NCI-H2107 (cell line): ENCODE results near the gene TTC27.
"Not testable (repeated sequence)": the region's sequence is repeated elsewhere in the genome, so short reads cannot be mapped to it uniquely, and the experiment has no call there.

ENCODE experiments used
- DNase-seq: peaks from one replicate; lab custom pipeline; 2025; lab: John Stamatoyannopoulos, UW

Gene TTC27

DNA sequence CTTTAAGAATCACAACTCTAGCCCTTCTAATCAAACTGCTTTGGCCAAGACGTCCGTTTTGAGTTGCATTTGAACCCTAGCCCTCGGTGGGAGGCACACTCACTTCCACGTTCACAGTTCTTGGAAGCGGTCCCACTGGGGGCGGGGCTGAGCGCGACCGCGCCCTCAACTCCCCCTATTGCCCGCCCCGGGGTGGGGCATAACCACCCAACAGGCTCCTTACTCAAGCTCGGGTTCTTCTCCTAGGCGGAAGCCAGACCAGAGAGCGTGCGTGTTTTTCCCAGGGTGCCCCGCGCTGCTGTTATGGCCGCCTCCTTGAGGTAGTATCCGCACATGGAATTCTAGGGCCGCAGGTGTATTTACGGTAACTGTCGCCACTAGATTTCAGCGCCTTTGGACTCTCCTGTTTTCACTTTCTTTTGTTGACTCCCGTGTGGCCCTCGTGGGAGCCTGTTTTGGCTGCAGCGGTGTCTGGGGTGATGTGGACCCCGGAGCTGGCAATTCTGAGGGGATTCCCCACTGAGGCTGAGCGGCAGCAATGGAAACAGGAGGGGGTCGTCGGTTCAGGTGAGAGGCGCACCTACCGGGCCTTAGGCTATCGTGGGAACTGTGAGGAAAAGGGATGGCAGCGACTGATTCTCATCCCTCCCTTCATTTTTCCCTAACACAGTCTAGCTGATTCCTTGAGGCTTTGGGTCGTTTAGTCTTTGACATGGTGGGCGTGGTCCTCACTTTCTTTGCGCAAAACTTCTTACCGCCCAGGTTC is at the start of gene TTC27:
Gene TTC27, plus strand, starts transcription at position 237 of the 766 bp plus-strand sequence. Its CDS starts 243 bp downstream, at position 480.
- peak; percentile 79 for DNase-seq

DNA sequence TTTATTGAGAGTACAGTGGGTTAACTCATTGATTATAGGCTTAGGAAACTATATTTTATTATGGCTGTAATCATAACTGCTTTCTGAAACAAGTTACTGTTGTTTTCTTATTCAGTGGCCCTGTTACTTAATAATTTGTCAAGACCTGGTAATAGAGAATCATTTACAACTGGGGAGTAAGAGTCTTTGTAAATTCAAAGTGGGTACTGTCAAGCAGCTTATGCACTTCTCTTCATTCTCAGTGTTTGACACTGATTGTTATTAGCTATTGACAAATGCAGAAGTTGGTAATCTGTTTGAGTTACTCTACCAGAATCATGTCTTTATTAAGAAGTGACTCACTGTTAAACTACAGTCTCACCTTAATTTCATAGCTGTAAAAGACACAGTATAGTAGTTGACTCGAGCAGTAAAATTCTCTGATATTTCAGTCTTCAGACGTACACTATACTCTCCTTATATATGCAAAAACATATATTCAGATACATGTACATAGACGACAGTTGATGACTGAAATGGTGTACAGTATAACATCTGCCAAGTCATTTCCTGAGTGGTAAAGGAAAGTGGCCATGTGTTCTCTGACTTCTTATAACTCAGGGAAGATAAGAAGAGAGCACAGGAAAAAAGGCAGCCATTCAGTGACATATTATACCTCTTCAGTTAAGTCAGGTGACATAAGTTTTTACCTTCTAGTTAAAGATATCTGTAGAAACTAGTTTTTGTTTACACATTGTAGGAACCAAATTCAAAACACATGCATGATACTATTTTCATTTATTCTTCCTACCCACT is 36.0 kb upstream of the TTC27 start:
- no peak for DNase-seq

DNA sequence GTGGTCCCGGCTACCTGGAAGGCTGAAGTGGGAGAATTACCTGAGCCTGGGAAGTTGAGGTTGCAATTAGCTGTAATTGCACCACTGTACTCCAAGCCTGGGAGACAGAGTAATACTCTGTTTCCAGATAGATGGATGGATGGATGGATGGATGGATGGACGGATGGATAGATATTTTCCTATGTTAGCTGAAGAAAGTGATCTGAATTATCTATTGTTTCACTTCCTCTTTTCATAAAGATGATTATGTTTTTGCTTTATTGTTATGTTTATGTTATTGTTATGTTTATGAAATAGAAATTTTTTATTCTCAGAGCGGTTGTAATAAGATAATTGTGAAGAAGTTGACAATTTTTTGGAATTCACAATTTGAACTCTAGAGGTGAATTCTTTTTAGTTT is 33.3 kb upstream of the TTC27 start:
- no peak for DNase-seq

DNA sequence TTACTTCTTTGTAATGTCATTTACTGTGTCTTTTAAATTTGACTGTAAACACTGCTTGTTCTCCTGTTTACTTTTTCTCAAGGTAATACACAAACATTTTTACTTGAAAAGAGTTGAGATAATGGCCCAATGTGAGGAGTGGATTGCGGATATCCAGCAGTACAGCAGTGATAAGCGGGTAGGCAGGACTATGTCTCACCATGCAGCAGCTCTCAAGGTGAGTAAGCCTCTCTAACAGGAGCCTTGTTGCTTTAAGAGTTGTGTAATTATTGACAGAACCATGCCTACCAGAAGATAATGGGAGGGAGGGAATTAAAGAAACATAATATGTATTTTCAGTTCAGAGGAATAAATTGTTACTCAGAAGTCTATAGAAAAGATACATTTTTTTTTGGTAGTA is 16.5 kb upstream of the TTC27 start:
- no peak for DNase-seq

DNA sequence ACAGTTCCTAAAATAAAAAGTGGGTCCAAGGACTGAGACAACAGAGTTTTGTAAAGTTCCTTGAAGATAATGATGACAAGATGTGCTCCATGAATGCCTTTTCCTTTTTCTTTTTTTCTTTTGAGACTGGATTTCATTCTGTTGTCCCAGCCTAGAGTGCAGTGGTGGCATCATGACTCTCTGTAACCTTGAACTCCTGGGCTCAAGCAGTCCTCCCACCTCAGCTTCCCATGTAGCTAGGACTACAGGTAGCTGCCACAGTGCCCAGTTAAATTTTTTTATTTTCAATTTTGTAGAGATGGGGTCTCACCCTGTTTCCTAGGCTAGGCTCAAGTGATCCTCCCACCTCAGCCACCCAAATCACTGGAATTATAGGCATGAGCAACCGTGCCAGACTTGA is 16.1 kb upstream of the TTC27 start:
- no peak for DNase-seq

DNA sequence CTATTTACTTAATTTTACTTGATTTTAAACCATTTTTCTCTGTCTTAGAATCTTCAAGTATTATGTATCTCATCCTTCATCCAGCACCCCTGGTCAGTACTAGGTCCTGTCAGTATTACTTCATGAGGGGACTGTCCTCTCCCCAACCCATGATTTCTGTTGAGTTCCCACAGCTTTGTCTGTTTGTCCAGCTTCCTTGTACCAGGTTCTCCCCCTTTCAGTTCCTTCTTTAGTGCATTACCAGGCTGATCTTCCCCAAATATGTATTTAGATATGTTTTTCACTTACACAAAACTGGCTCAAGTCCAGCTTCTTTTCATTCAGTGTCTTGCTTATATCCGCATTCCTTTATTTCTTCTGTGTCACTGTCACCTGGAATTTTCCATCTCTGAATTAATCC is 13.8 kb upstream of the TTC27 start:
- no peak for DNase-seq

DNA sequence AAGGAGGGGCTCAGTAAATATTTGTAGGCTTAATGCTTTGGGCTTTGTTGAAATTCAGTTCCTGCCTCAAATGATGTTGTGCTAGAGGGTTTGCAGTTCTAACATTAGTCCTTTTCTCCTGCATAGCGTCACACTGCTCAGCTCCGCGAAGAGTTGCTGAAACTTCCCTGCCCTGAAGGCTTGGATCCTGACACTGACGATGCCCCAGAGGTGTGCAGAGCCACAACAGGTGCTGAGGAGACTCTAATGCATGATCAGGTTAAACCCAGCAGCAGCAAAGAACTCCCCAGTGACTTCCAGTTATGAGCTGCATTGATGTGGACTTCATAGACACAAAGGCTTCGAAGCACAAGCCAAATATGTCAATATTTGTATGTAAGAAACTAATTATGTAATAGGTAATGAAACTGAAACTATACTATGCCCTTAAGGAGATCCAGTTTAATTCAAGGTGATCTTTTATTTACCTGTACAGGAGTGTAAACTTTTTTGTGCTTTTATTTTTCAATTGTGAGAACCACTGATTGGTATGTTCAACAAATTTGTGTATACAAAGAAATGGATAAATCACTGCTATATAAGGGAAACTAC is 10.2 kb upstream of the TTC27 start:
- DNase-seq = no peak

DNA sequence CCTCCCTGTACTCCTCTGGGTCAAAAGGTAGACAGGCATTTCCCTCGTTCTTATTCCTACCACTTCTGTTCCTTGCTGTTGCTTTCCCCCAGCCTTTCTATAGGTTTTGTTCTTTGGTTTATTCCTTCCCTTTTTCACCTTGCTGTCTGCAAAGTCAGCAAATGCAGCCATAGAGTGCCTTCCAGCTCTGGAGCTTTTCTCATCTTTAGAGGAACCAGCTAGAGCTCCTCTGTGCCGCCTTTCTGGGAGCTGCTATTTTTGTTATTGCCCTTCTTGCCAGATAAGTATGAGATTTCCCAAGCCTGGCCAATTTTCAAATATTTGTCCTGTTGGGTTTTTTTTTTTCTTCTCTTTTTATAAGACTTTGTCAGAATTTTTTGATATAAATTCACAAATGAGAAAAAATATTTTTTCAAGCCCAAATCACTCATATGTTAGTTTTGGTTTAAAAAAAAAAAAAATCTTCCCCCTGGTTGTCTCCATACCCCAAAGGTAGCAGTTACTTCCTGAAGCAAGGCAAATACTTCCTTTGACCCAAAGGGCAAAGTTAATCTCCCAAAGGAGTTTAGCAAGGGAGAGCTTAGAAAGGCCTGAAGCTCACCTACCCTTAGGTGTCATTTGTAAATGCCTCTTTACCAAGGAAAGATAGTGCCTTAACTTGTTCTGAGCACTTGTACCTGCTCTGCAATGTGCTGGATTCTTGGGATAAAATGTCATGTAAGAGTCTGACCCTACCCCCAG is 5.1 kb upstream of the TTC27 start:
- DNase-seq = no peak

DNA sequence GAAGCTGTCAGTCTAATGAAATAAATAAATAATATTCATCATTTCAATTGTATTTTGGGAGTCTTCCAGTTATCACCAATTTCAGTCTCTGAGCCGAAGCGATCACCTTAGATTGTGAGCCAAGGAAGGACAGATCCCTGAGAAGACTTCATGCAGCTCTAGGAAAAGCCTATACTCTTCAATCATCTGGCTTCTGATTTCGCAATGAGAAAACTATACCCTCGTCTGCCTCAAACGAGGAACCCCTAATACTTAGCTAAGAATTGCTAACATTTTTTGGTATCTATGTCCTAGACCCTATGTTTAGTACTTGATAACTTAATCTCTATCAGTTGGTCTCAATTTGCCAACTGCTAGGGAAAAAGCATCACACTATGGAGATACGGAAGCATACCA is 4.5 kb upstream of the TTC27 start:
- DNase-seq = no peak

DNA sequence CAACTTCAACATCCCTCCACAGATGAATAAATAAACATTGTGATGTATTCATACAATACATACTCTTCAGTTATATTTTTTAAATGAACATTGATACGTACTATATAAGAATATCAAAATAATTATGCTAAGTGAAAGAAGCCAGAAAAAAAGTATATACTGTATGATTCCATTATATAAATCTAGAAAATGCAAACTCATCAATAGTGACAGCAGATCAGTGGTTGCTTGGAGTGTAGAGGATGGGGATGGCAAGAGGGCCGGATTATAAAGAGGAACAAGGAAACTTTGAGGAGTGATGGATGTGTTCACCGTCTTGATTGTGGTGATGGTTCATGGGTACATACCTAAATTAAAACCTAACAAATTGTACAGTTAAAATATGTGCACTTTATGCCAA is 3.0 kb upstream of the TTC27 start:
- DNase-seq = no peak

DNA sequence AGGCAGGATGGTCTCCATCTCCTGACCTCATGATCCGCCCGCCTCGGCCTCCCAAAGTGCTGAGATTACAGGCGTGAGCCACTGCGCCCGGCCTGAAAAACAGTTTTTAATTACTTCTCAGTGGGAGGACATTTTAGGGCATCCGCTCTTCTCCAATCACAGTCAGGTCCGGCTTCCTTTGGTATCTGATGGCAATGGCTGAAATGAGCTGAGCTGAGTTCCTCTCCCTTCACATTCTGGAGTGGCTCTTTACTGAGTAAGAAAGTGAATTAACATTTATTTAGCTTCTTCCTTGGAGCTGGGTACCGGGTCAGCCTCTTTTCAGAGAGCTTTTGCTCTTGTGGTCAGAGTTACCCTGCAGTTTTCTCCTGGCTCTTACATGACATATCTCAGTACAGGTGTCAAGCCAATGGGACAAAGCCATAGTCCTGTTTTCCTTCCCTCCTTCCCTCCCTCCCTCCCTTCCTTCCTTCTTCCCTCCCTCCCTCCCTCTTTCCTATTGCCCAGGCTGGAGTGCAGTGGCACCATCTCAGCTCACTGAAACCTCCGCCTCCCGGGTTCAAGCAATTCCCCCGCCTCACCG is 1.1 kb upstream of the TTC27 start:
- no peak for DNase-seq

DNA sequence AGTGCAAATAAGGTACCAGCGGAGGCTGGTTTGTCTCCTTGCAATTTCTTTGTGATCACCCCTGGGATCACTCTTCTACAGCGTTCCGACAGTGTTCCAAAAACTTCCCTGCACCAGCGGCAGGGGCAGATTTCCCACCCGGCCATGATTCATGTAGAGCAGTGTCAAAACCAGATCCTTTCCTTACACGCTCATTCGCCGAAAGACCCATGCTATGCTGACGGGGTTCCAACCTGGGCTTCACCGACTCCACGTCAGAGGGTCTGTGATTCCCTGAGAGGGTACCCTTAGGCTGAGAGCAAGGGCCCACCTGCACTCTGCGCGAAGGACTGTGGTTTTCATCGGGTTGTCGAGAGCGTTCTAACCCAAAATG is 423 bp upstream of the TTC27 start:
- peak; percentile 7 for DNase-seq

DNA sequence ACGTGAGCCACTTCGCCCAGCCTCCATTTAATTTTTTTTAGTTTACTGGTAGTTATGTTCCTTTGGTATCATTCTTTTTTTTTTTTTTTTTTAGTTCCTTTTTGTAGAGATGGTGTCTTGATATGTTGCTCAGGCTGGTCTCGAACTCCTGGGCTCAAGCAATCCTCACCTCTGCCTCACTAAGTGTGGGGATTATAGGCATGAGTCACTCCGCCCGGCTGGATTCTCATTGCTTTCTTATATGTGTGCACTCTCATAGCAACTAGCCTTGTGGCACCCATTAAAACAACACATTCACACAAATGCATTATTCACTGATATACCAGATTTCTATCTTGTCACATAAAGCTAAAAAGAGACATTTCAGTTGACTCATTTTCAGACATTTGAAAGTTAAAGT is 4.2 kb downstream of the TTC27 start:
- no peak for DNase-seq

DNA sequence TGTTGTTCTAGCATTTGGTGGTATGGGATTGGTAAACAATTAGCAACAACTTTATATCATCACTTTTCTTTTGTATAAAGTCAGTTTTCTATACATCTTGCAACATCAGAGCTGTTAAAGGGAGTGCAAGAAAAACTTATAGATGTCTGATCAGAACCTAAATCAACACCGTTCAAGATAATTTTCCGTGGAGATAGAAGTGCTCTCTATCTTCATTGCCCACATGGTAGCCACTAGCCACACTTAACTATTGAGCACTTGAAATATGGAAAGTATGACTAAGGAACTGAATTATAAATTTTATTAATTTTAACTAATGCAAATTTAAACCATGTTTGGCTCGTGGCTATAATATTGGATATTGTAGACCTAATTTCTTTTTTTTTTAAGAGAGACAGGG is 5.2 kb downstream of the TTC27 start:
- no peak for DNase-seq

DNA sequence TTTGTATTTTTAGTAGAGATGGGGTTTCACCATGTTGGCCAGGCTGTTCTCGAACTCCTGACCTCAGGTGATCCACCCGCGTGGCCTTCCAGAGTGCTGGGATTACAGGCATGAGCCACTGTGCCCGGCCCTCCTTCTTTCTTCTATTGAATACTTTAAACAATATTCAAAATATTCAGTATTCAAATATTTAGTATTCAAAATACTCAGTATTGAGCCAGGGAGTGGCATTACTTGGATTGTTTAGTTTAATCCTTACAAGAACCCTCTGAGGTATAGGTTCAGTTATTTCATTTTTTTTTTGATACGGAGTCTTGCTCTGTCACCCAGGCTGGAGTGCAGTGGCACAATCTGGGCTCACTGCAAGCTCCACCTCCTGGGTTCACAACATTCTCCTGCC is 10.7 kb downstream of the TTC27 start:
- DNase-seq = not testable (repeated sequence)

DNA sequence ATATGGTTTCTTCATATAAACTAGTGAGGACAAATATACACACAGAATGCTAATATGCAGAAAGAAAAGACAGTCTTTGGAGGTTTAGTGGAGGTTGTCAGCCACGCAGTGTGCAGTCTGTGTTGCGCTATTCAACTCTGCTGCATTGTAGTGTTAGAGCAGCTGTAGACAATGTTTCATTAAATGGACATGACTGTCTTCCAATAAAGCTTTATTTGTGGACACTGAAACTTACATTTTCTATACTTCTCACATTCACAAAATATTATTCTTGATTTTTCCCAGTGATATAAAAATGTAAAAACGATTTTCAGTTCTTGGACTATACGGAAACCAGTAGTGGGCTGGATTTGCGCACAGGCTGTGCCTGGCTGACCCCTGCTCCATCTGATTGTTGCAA is 13.3 kb downstream of the TTC27 start:
- no peak for DNase-seq

DNA sequence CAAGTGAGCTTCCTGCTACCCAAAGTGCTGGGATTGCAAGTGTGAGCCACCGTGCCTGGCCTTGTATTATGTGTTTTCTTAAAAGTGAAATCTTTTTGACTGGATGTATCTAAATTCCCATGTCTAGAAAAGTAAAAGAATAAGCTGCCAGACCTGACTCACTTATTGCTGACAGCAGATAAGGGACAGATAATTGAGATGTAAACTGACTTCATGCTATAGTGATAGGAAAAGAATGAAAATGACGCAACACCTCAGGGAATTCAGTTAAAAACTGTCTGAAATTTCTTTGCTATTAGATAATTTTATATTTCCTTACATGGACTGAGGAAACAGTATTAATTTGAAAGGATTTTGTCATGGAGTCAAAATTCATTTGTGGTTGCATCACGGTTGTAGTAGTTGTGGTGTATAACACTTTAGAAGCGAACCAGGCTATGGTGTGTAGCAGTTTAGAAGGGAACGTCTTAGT is 19.4 kb downstream of the TTC27 start:
- no peak for DNase-seq

DNA sequence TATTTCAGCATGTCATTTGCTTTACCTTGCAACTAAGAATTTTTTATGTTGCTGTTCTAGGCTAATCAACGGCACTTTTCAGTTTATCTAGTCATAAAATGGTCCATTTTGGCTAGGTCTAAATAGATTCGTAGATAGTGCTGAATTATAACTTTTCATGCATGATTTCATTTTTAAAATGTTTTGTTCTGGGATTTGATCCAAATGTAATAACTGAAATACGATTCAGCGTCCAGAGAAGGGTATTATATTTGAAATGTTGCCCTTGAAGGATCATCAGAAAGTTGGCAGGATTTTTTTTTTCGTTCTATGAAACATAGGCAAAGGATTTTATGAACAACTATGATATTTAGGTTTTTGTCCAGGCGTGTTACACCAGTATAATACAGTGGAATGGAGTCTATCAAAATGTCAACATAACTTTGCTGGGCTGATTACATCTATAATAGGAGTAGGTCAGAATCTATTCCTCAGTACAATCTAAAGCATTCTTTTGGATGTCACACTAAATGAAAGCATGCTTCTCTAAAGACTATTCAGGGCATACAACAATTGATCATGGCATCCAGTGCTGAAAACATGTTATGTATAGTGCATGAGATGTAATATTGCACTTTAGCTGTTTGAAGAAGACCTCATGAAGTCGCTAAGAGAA is 24.8 kb downstream of the TTC27 start:
- no peak for DNase-seq

DNA sequence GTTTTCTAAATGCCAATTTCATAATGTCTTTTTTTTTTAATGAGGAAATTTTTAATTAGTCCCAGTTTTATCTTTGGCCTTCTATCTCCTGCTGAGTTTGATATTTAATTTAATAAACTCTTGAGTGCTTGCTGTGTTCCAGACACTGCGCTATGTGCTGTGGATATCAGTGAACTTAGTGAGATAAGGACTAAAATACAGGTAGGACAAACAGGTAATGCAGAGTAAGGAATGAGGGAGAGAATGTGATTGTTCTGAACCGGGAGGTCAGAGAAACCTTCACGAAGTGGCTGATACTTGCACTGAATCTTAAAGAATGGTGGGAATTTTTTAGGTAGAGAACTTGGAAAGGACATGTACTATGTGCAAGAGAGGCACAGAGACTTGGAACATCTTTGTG is 28.2 kb downstream of the TTC27 start:
- DNase-seq = no peak

DNA sequence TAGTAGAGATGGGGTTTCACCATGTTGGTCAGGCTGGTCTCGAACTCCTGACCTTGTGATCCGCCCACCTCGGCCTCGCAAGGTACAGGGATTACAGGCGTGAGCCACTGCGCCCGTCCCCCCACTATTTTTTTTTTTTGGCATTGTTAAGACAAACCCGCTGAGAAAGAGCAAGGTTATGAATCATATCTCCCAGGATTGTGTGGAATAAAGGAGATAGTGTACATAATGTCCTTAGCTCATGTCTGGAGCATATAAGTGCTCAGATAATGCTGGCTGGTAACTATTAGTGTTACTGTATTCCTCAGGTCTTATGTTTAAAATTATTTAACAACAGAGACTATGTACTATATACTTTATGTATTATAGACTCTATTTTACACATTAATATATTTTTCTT is 36.0 kb downstream of the TTC27 start:
- no peak for DNase-seq

DNA sequence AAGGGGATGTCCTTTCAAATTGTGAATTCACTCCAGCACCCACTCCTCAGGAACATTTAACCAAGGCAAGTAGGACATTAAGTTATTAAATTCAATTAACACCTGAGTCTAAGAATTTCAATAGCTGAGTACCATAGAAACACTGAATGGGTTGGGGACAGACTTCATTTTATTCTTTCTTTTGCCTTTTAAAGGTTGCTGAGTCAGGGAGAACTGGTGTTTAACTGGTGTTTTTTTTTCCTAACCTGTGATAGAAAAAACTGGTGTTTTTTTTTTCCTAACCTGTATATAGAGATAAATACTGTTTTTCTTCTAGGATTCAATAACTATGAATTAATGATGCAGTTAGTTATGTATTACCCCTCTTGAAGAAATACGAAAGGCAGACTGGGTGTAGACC is 38.9 kb downstream of the TTC27 start:
- DNase-seq = no peak

DNA sequence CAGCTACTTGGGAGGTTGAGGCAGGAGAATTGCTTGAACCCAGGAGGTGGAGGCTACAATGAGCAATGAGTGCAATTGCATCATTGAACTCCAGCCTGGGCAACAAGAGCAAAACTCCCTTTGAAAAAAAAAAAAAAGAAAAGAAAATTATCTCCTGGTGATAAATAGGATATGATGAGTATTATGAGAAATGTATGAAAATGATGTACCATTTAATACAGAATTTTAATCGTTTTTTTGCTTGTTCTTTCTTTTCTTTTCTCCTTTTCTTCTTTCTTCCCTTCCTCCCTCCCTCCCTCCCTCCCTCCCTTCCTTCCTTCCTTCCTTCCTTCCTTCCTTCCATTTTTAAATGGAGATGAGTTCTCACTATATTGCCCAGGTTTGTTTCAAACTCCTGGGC is 40.4 kb downstream of the TTC27 start:
- no peak for DNase-seq
